ENCODE results near the gene MYCT1.

Gene MYCT1

GRCh38 chr6:152720974-152721373 lies 23.3 kb downstream of the MYCT1 start:
- in situ Hi-C loops (cut with MboI; ENCODE audit: low sequenced_read_pairs): no loop called here

- in situ Hi-C loops (cut with MboI; ENCODE audit: low sequenced_read_pairs): no loop called here
Observed at GRCh38 chr6:152721956-152722355, 24.3 kb downstream of the MYCT1 start.

GRCh38 chr6:152723398-152723797 lies 25.7 kb downstream of the MYCT1 start:
- in situ Hi-C loops (cut with MboI; ENCODE audit: low sequenced_read_pairs): no loop called here

- in situ Hi-C loops (cut with MboI; ENCODE audit: low sequenced_read_pairs): no loop called here
Observed at GRCh38 chr6:152726313-152726712, 28.6 kb downstream of the MYCT1 start.

GRCh38 chr6:152727507-152727906 lies 29.8 kb downstream of the MYCT1 start:
- in situ Hi-C loops (cut with MboI; ENCODE audit: low sequenced_read_pairs): no loop called here

GRCh38 chr6:152734630-152735029 lies 36.9 kb downstream of the MYCT1 start:
- in situ Hi-C loops (cut with MboI; ENCODE audit: low sequenced_read_pairs): no loop called here

GRCh38 chr6:152736687-152737273 lies 39.1 kb downstream of the MYCT1 start:
- in situ Hi-C loops (cut with MboI; ENCODE audit: low sequenced_read_pairs): no loop called here

GRCh38 chr6:152745509-152746171 lies 47.9 kb downstream of the MYCT1 start:
- in situ Hi-C loops (cut with MboI; ENCODE audit: low sequenced_read_pairs): no loop called here

GRCh38 chr6:152746172-152746553 lies 48.5 kb downstream of the MYCT1 start:
- in situ Hi-C loops (cut with MboI; ENCODE audit: low sequenced_read_pairs): no loop called here

GRCh38 chr6:152748843-152749242 lies 51.1 kb downstream of the MYCT1 start:
- in situ Hi-C loops (cut with MboI; ENCODE audit: low sequenced_read_pairs): no loop called here

- in situ Hi-C loops (cut with MboI; ENCODE audit: low sequenced_read_pairs): no loop called here
Observed at GRCh38 chr6:152749336-152749735, 51.6 kb downstream of the MYCT1 start.

GRCh38 chr6:152750694-152751093 lies 53.0 kb downstream of the MYCT1 start, which contains the start of gene VIP:
Gene VIP, plus strand, starts transcription at chr6:152750797. Its CDS starts 1,381 bp downstream, at chr6:152752178.
- in situ Hi-C loops (cut with MboI; ENCODE audit: low sequenced_read_pairs): no loop called here

GRCh38 chr6:152765331-152765730 lies 67.6 kb downstream of the MYCT1 start:
- in situ Hi-C loops (cut with MboI; ENCODE audit: low sequenced_read_pairs): no loop called here

GRCh38 chr6:152769159-152769558 lies 71.5 kb downstream of the MYCT1 start:
- in situ Hi-C loops (cut with MboI; ENCODE audit: low sequenced_read_pairs): no loop called here

- in situ Hi-C loops (cut with MboI; ENCODE audit: low sequenced_read_pairs): no loop called here
Observed at GRCh38 chr6:152769993-152770392, 72.3 kb downstream of the MYCT1 start.

- in situ Hi-C loops (cut with MboI; ENCODE audit: low sequenced_read_pairs): no loop called here
Observed at GRCh38 chr6:152771061-152771687, 73.5 kb downstream of the MYCT1 start.
